HG02571 (cell line): ENCODE results near the gene SSB.
"Not testable (repeated sequence)": the region's sequence is repeated elsewhere in the genome, so short reads cannot be mapped to it uniquely, and the experiment has no call there.

Experiments used
- ATAC-seq: cut with Tn5 transposase; IDR thresholded peaks from one replicate; pipeline ENCODE4 v1.9.1; 2021; ENCODE audit warnings: mild to moderate bottlenecking, moderate library complexity; ENCODE audit not compliant: unreplicated experiment

SSB gene

GRCh38 chr2:169781249-169782013, 17.2 kb upstream of the SSB start:
- no peak for ATAC-seq

GRCh38 chr2:169782513-169782912, 16.2 kb upstream of the SSB start:
- no peak for ATAC-seq

- ATAC-seq = no peak
Observed at GRCh38 chr2:169790581-169790980, 8.1 kb upstream of the SSB start.

GRCh38 chr2:169795181-169795580, 3.5 kb upstream of the SSB start:
- no peak for ATAC-seq

- no peak for ATAC-seq
Observed at GRCh38 chr2:169796441-169796840, 2.2 kb upstream of the SSB start.

GRCh38 chr2:169797601-169798000, 1.1 kb upstream of the SSB start:
- ATAC-seq = no peak

- ATAC-seq = no peak
Observed at GRCh38 chr2:169798397-169798717, 314 bp upstream of the SSB start.

GRCh38 chr2:169803480-169803879, 4.8 kb downstream of the SSB start:
- no peak for ATAC-seq

GRCh38 chr2:169806586-169806985, 7.9 kb downstream of the SSB start:
- ATAC-seq = no peak

GRCh38 chr2:169808221-169808620, 9.6 kb downstream of the SSB start:
- no peak for ATAC-seq

GRCh38 chr2:169815849-169816248, 17.2 kb downstream of the SSB start:
- no peak for ATAC-seq

- not testable (repeated sequence) for ATAC-seq
Observed at GRCh38 chr2:169816961-169817360, 18.3 kb downstream of the SSB start.

GRCh38 chr2:169817369-169817768, 18.7 kb downstream of the SSB start:
- not testable (repeated sequence) for ATAC-seq

GRCh38 chr2:169818241-169818640, 19.6 kb downstream of the SSB start:
- no peak for ATAC-seq

GRCh38 chr2:169819106-169819505, 20.4 kb downstream of the SSB start:
- no peak for ATAC-seq

GRCh38 chr2:169820101-169820500, 21.4 kb downstream of the SSB start:
- not testable (repeated sequence) for ATAC-seq

GRCh38 chr2:169822036-169822435, 23.4 kb downstream of the SSB start:
- no peak for ATAC-seq

GRCh38 chr2:169822785-169823392, 24.2 kb downstream of the SSB start:
- ATAC-seq = no peak

- no peak for ATAC-seq
Observed at GRCh38 chr2:169823996-169824372, 25.3 kb downstream of the SSB start.

GRCh38 chr2:169824373-169825333, 26.0 kb downstream of the SSB start, which contains the start of gene METTL5:
Gene METTL5, minus strand, starts transcription at chr2:169824905. Its CDS starts 308 bp downstream, at chr2:169824597.
- ATAC-seq = peak; percentile 63
